Measurements from ENCODE around the gene SPTBN2.
A peak's percentile ranks its signal among the peaks of the same experiment; 100 is the strongest.
"Not testable (repeated sequence)": the region's sequence is repeated elsewhere in the genome, so short reads cannot be mapped to it uniquely, and the experiment has no call there.

The SPTBN2 gene

DNA sequence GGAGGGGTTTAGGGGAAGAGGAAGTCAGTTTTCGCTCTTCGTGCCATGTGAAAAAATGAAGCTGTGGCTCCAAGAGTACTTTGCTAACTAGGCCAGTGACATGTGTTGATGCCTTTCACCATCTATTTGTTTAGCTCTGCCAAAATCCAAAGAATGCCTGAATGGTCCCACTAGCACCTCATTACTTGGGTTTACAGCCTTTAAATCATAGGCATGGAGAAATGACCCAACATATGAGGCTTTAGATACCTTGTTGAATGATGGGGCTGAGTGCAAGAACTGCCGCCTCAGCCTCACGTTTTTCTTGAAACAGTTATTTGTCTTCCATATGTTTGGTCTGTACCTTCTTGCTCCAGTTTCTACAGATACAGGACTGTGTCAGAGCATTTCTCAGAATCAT lies 82.2 kb downstream of the SPTBN2 start:
- DNase-seq (ENCODE audit: low read depth in 2 of 3, low spot score in 1 of 3), result no peak

DNA sequence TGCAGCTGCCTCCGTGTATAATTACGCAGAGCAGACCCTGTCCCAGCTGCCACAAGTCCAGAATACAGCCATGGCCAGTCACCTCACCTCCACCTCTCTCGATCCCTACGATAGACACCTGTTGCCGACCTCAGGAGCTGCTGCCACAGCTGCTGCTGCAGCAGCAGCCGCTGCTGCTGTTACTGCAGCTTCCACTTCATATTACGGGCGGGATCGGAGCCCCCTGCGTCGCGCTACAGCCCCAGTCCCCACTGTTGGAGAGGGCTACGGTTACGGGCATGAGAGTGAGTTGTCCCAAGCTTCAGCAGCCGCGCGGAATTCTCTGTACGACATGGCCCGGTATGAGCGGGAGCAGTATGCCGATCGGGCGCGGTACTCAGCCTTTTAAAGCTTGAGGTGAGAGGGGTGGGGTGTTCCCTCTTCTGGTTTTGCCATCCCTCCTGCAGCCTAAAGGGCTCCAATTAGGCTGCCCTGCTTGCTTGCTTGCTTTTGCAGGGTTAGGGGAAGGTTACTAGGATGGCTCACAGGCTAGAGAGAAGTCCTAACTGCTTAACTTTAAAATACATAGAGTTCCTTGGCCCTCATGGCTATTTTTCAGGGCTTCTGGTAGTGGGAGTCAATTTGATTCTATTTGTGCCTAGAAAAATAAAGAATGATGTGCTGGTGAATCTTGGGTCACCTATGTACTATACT lies 85.1 kb downstream of the SPTBN2 start:
- DNase-seq (ENCODE audit: low read depth in 2 of 3, low spot score in 1 of 3), result no peak

- DNase-seq (ENCODE audit: low read depth in 2 of 3, low spot score in 1 of 3), result no peak
Measured at GRCh38 chr11:66641834-66642233, 87.2 kb downstream of the SPTBN2 start.

DNA sequence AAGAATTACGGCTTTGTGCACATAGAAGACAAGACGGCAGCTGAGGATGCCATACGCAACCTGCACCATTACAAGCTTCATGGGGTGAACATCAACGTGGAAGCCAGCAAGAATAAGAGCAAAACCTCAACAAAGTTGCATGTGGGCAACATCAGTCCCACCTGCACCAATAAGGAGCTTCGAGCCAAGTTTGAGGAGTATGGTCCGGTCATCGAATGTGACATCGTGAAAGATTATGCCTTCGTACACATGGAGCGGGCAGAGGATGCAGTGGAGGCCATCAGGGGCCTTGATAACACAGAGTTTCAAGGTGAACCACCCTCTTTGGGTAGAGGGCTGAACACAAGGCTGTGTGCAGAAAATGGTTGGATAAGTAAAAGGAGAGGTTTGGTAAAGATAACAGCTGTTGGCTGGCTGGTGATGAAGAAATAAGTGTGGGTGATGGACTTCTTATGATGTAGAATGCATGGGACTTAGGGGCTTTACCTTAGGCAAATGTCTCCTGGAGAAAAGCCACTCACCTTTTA lies 89.1 kb downstream of the SPTBN2 start:
- not testable (repeated sequence) for DNase-seq (ENCODE audit: low read depth in 2 of 3, low spot score in 1 of 3)

DNA sequence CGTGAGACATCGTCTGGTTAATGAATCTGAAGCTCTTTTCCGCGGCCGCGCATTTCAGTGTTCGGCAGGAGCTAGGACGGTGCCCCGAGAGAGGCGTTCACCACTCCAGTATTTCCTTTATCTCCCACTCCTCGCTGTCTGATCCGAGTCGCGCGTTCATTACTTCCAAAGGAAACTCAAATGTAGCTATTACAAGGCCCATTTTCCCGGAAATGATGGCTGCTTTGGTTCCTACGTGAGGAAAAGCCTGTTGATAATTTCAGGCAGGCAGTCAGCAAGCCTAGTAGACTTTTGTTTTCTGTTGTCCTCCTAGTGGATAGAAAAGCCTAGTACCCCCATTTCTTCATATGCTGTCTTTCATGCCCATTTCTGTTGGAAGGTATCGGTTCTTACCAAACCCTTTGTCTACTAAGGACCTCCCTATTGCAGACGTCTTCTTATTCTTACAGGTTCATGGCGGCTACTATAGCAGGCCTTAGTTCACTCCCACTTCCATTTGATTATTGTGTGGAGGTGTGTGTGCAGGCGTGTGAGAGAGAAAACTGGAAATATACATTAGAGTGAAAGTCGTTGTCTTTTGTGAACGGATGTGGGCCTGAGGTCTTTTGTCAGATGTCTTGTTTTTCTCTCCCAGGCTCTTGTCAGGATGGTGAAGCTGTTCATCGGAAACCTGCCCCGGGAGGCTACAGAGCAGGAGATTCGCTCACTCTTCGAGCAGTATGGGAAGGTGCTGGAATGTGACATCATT lies 89.8 kb downstream of the SPTBN2 start:
- DNase-seq (ENCODE audit: low read depth in 2 of 3, low spot score in 1 of 3), result no peak

DNA sequence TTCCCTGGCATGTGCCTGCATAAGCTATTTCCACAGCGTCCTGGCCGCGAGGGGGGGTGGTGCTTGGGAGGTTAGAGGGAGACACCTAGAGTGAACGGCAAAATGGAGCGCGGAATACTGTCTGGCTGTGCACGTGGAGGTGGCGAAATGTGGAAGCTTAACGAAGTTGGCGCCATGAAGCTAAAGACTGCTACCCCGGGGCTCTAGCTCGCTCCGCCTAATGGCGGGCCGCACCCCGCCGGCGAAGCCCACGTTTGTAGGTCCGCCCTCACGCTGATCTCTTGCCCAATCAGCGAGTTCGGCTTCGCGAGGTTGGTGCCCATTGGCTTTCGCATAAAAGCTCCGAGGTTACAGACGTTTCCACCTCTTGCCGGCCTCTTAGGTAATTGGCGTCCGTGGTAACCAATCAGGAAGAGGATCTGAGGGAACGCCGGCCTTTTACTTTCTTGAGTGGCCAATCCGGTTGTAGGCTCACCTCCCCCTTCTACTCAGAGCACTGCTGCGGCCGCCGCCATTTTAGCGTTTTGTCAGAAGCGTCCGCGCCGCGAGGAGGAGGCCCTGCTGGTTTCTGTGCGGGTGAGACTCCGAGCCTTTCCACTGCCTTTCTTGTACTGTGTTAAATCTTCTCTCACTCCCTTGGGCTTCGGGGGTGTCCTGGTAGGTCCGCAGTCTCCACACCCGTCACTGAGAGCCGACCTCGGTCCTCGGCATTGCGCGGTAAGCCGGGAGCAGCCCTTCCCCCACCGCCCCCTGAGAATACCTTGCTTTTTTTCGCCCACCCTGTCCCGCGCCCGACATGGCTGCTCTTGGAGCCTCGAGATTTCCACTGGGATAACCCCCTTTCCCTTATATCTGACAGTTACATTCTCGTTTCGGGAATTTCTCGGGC lies 90.6 kb downstream of the SPTBN2 start, which contains the start of gene RBM4:
Gene RBM4 (plus strand): TSS at position 527 of the 889 bp plus-strand sequence. CDS start 1,009 bp downstream, outside the sequence.
- peak; percentile 92 to 97 (median 96) for DNase-seq (ENCODE audit: low read depth in 2 of 3, low spot score in 1 of 3)

GRCh38 chr11:66637557-66638176 lies 91.3 kb downstream of the SPTBN2 start:
- DNase-seq (ENCODE audit: low read depth in 2 of 3, low spot score in 1 of 3), result no peak

DNA sequence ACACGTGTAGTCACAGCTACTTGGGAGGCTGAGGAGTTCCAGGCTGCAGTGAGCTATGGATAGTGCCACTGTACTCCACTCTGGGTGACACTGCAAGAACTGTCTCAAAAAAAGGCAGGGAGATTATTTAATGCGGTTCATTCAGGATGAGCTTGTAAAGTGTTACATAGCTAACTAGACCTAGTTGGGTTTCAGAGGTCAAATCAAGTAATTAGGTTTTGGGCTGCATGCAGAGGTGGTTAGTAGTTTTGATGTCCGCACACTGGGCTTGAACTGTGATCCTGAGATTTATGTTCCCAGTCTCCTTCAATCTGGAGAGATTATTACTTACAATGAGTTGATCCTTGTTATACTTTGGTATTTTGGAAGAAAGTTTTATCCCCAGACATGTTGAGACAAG lies 92.6 kb downstream of the SPTBN2 start:
- DNase-seq (ENCODE audit: low read depth in 2 of 3, low spot score in 1 of 3), result no peak

Data from stimulated activated CD4-positive, alpha-beta T cell treated with anti-CD3 and anti-CD28 coated beads, Interleukin-12 subunit alpha, Interleukin-12 subunit beta, amount 100 ng/mL, for 48 hours (primary cell).